ENCODE measurements around the gene AKAP8.

Gene AKAP8

GRCh38 chr19:15330801-15331418 is 48.7 kb downstream of the AKAP8 start:
- no peak for DNase-seq

- DNase-seq, result no peak
Observed at GRCh38 chr19:15328312-15328711, 51.3 kb downstream of the AKAP8 start.

- DNase-seq, result no peak
Observed at GRCh38 chr19:15324791-15325519, 54.6 kb downstream of the AKAP8 start.

- DNase-seq, result no peak
Observed at GRCh38 chr19:15323496-15324235, 55.9 kb downstream of the AKAP8 start.

GRCh38 chr19:15321739-15322138 is 57.8 kb downstream of the AKAP8 start:
- DNase-seq, result no peak

GRCh38 chr19:15320116-15320515 is 59.5 kb downstream of the AKAP8 start:
- no peak for DNase-seq

- DNase-seq, result no peak
Observed at GRCh38 chr19:15318241-15318691, 61.3 kb downstream of the AKAP8 start.

- DNase-seq, result no peak
Observed at GRCh38 chr19:15317392-15318071, 62.1 kb downstream of the AKAP8 start.

GRCh38 chr19:15316498-15316897 is 63.1 kb downstream of the AKAP8 start:
- DNase-seq, result no peak

- DNase-seq, result no peak
Observed at GRCh38 chr19:15315101-15315500, 64.5 kb downstream of the AKAP8 start.

GRCh38 chr19:15313649-15314279 is 65.8 kb downstream of the AKAP8 start:
- DNase-seq, result no peak

- no peak for DNase-seq
Observed at GRCh38 chr19:15307169-15307568, 72.4 kb downstream of the AKAP8 start.

GRCh38 chr19:15305582-15306334 is 73.8 kb downstream of the AKAP8 start:
- DNase-seq, result no peak

GRCh38 chr19:15304140-15304705 is 75.4 kb downstream of the AKAP8 start:
- DNase-seq, result no peak

Measured in stimulated activated CD4-positive, alpha-beta T cell treated with anti-CD3 and anti-CD28 coated beads, Interleukin-12 subunit alpha, Interleukin-12 subunit beta, amount 100 ng/mL, for 4 hours (primary cell).